SH-SY5Y (cell line): ENCODE results near the gene NKD2.

Experiments
- GATA2 ChIP-seq: IDR thresholded peaks from 2 replicates; pipeline ENCODE4 v1.6.1; 2011; ENCODE audit warnings: mild to moderate bottlenecking, low read depth, low read length
- GATA3 ChIP-seq: IDR thresholded peaks from 2 replicates; pipeline ENCODE4 v1.6.1; 2011; ENCODE audit warnings: low read depth, mild to moderate bottlenecking, low read length, moderate library complexity

The NKD2 gene

DNA sequence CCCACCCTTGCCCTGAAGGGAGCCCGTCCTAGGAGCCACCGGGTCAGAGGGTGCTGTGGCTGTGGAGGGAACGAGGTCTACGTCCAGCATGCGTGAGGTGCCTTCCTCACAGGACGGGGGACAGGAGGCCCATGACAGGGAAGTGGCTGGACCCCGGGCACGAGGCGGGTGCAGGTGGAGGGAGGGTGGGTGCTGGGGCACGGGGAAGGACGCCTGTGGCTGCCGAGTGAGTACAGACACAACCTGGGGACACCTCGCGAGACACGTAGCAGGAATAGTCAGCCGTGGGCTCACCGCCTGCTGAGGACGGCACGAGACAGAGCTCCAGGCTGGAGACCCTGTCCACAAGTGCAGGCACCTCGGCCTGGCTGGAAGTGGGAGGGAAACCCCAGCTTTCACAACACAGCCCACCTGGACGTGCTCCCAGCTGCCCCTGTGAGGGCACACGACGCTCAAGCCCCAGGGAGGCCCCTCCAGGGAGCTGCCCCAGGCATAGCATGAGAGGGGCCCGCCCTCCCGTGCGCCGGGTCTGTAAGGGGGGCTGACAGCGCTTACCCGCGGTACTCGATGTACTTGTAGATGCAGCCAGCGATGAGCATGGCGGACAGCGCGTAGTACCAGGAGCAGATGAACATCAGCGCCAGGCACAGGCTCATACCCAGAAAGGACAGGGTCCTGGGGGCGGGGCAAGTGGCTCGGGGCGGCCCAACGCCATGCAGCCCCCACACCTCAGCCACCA, 66.4 kb downstream of the NKD2 start:
- TF ChIP-seq GATA2 (no peak), GATA3 (no peak)

- TF ChIP-seq GATA3: no peak
These were observed 66.9 kb downstream of the NKD2 start for GRCh38 chr5:1075555-1075881.

DNA sequence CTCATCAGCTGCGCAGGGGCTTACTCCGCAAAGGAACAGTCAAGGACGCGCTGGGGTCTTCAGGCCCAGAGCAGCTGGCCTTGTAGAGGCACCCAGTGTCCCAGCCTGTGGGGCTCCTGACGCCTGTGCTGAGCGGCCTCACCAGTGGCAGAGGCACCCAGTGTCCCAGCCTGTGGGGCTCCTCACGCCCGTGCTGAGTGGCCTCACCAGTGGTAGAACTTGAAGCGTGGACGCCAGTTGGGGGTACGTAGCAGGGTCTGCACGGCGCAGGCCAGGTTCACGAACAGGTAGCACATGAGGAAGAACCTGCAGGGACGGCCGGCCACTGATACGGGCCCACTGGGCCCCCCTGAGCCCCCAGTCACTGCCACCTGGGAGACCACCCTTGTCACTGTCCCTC, 67.3 kb downstream of the NKD2 start:
- no peak for TF ChIP-seq GATA3
- TF ChIP-seq GATA2: no peak

DNA sequence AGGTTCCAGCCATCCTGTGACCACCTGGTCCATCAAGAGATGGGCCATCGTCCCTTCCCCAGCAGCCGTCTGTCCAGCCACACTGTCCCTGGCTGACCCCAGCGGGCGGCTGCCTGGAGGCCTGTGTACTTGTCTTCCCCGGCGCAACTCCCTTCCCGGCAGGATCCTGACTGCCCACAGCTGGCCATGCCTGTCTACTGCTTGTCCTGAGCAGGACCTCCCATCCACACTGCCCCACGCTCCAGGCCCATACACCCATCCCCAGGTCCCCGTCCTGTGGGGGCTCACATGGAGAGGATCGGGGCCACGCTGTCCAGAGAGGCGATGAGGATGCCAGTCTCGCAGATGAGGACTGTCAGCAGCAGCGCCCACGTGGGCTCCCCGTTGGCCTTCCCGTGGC, 67.8 kb downstream of the NKD2 start:
- no peak for TF ChIP-seq GATA3

DNA sequence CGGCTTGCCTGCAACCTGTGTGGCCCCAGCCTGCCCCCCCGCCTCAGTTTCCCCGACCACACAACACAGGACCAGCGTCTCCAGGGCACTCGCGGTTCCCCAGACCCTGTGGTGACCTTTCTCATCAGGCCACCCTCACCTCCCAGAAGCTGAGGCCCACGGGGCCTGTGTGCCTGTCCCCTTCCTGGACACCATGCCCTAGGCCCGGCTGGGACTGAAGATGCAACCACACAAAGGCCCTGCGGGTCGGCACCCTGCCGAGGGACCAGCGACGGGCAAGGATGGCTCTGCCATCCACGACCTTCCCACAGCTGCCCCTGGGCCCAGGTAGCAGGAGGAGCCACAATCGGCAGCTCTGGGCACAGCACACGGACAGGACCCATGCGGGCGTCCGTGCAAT, 68.4 kb downstream of the NKD2 start:
- no peak for TF ChIP-seq GATA3
- no peak for TF ChIP-seq GATA2

DNA sequence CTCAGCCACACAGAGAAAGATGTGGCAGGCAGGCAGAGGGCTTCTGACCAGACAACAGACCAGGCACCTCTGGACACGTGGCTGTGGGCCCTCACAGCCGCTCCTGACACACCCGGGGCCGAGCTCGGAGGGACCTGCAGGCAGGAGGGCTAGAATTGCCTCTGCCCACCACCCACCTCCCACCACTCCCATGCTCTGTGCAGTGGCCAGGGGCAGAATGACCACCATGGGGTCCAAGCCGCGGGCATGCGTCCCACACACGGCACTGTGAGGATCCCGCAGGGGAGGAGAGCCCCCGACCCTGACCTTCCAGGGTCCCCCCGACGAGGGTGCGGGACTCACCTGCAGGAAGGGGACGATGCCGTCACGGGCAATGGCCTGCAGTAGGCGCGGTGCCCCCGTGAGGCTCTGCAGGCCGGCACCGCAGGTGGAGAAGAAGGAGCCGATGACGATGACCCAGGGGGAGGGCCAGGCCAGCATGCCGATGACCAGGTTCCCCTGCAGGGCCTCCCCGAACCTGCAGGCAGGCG, 69.0 kb downstream of the NKD2 start:
- no peak for TF ChIP-seq GATA3
- TF ChIP-seq GATA2: no peak

GRCh38 chr5:1078206-1078605, 69.6 kb downstream of the NKD2 start:
- TF ChIP-seq GATA3: no peak
- no peak for TF ChIP-seq GATA2

DNA sequence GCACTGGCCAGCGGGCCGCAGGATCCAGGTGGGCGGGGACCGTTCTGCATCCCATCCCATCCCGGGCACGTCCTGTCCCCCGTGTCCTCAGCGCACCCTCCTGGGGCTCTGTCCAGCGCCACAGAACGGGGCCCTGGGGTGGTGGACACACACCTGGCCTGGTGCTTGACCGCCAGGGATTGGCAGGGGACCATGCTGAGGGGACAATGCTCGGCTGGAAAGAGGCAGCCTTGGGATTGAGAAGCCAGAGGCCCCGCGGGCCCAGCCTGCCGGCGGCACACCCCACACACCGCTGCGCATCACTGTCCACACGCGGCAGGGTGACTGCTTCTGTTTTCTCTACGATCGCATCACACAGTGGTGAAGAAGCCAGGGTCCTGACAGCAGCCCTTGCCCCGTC, 70.2 kb downstream of the NKD2 start:
- TF ChIP-seq GATA2: no peak
- no peak for TF ChIP-seq GATA3

GRCh38 chr5:1079486-1079885, 70.9 kb downstream of the NKD2 start:
- TF ChIP-seq GATA3: no peak
- TF ChIP-seq GATA2: no peak

DNA sequence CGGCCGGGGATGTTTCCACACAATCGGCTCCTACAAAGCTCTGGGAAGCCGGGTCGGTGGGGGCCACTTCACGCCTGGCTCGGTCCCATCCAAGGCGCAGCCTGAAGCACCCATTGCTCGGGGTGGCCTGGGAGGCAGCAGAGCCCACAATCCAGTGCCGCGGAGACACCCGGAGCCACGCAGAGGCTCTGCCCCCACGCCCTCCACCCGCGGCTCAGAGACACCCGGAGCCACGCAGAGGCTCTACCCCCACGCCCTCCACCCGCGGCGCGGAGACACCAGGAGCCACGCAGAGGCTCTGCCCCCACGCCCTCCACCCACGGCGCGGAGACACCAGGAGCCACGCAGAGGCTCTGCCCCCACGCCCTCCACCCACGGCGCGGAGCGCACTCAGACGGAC, 71.4 kb downstream of the NKD2 start:
- TF ChIP-seq GATA3 (no peak), GATA2 (no peak)

- TF ChIP-seq GATA3 (no peak), GATA2 (no peak)
These were observed 71.8 kb downstream of the NKD2 start for GRCh38 chr5:1080432-1080831.

DNA sequence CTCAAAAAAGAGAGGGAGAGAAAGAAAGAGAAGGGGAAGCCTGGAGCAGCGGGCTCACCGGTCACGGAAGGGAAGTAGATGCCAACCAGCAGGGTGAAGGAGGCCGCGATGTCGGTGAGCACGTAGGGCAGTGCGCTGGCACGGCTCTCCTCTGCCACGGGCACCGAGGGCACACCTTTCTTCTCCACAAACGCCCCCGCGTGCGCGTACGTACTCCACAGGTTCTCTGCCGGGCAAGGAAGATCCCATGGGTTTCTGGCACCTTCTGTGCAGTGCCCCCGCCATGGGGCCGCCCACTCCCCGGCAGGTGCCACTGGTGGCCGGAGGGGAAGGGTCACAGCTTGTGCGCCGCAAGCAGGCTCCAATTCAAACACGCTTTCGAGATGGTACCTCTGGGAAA, 72.9 kb downstream of the NKD2 start:
- TF ChIP-seq GATA2 (no peak), GATA3 (no peak)

GRCh38 chr5:1083823-1084605, 75.4 kb downstream of the NKD2 start:
- no peak for TF ChIP-seq GATA3
- no peak for TF ChIP-seq GATA2

DNA sequence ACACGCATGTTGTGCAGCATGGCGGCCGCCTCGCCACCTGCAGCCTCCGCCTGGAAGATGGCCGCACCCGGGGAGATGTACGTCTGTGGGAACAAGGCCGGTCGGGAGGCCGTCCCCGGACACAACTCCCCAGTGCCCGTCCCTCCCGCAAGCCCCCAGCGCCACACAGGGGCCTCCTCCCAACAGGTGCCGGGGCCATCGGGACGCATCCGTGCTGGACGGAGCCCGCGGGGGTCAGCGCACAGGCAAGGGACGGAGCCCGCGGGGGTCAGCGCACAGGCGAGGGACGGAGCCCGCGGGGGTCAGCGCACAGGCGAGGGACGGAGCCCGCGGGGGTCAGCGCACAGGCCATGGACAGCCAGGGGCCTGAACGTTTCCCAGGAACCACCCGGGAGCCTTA, 76.8 kb downstream of the NKD2 start:
- TF ChIP-seq GATA3 (no peak), GATA2 (no peak)

DNA sequence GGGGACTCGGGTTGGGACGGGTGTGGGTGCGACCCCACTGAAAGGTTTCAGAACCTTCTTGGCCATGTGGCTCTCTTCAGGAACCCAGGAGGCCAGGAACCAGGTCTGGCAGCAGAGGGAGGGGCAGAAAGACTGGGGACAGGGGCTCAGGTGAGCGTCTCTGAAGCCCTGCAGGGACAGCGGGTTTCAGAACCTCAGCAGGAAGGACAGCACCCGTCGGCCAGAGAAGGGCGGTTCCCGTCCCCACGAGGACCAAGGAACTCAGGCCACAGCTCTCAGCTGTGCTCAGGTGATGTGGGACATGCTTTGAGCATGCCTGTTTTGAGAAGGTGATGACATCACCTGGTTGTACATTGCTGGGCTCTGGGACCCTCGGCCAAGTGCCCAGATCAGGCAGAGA, 77.5 kb downstream of the NKD2 start:
- TF ChIP-seq GATA3 (no peak), GATA2 (no peak)

DNA sequence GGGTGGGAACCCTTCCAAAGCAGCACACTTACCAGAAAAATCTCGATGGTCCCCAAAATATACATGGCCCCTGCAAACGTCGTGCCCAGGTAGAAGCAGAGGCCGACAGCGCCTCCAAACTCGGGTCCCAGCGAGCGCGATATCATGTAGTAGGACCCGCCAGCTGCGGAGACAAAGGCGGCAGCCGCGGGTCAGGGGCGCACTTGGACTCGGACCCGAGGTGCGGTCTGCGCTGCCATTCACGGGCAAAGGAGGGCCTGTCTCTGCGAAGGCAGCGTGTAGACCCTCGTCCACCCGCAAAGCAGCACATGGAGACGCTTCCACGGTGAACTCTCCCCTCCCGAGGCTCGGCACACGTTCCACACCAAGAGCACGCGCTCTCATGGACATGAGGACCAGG, 78.3 kb downstream of the NKD2 start:
- TF ChIP-seq GATA2: no peak
